HT1080 (cell line): ENCODE measurements around the gene ABHD4. TPM values are rescaled to one million over a fixed set of nuclear protein-coding genes. Genes with fewer than 3 reads are reported as not detected.
"Not testable (repeated sequence)": the region's sequence is repeated elsewhere in the genome, so short reads cannot be mapped to it uniquely, and the experiment has no call there.

ENCODE experiments used
- DNase-seq: peaks from one replicate; pipeline ENCODE4 v3.0.0-alpha.2; 2015; ENCODE audit warnings: low read depth
- total RNA-seq: library from RNA; depleted of rRNA; stranded (reverse); fragments of >200 nt; shearing (Covaris generic); gene quantifications from 2 replicates; pipeline ENCODE4 v1.2.3, GENCODE V29; 2014

Gene ABHD4
- total RNA-seq, 1 experiment from 2014 or later, result 6.9 TPM

DNA sequence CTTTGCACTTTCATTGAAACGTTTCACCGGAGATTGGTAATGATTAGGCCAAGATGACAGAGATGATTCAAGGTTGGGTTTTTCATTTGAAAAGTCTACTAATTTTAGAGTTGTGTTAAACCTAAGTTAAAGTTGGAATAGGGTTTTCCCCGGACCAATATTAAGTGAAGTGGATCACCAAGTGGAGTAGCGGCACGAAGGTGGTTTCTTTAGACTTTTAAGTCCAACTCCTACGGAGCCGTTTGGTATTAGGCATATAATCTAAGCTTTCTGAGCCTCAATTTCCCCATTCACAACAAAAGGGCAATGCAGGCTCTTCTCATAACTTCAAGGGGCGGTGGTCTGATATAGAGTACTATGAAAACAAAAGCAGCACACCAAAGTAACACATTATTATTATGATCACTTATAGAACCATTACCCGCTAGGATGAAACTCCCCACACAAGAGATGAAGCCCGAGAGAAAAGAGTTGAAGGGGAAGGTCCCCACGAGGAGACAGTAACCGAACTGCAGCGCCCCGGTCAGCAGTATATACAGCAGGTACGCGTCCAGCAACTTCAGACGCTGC, 9.5 kb upstream of the ABHD4 start:
- DNase-seq, result no peak

DNA sequence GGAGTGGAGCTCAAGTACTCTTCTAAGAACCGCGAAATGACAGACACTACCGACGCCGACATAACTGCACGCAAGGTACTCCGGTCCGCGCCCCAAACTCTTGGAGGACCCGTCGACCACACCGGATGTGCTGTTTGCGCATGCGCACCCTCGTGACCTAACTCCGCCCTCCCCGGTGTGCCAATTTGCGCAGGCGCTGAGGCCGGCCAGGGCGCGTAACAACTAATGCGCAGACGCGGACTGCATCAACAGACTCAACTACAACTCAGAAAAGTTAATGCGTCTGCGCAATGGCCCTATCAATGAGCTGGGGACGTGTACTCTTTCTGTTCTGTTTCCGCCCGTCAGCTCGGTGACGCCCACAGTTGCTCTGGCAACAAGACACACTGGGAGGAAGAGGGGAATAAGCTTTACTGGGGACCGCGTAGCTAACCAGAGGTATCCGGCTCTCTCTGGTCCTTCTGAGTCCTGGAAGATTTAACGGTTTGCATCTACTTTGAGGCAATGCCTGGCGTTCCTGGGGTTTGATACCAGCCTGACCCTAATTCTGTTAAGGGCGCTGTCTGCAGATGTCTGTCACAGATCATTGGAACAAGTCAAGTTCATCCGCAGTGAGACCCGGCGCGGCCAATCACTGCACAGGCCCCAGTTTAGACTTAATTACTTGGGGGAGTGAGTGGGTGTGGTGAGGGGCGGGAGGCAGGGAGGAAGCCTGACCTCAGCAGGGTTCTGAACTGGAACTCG, 8.8 kb upstream of the ABHD4 start, which contains the start of gene DAD1:
TSS of gene DAD1 (minus strand) at position 129 of the 744 bp plus-strand sequence. CDS start at position 62, 67 bp downstream.
- DNase-seq, result peak; percentile 99

DNA sequence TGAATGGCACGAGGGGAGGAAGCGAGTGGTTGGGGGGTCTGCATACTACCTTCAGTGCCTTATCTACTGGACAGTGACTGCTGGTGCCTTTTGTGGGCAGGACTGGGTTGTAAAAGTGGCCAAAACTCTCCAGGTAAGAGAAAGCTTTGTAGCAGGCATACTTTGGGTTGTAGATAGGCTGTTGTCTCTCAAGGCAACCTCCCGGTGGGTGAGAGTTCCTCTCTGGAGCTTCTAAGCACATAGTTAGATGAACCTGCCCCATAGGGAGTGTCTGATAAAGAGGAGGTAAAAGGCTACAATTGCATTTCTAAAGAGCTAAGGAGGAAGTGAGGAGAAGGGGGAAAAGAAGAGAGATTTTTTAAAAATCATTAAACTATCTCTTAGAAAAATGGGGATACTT, 4.9 kb upstream of the ABHD4 start:
- DNase-seq, result no peak

DNA sequence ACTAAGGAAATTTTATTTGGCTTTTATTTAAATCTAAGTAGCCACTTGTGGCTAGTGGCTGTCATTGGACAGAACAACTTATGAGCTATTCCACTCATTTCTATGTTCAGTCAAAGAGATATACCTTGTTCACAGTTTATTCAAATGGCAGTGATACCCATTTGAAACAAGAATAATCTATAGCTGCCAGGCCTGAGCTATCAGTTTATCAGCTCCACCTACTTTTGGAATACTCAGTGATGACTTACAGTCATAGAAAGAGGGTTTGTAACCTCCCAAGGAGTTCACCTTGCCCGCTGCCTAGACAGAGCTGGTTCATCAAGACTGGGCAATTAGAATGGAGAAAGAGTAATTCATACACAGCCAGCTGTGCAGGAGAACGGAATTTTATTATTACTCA, 4.5 kb upstream of the ABHD4 start:
- DNase-seq, result no peak

DNA sequence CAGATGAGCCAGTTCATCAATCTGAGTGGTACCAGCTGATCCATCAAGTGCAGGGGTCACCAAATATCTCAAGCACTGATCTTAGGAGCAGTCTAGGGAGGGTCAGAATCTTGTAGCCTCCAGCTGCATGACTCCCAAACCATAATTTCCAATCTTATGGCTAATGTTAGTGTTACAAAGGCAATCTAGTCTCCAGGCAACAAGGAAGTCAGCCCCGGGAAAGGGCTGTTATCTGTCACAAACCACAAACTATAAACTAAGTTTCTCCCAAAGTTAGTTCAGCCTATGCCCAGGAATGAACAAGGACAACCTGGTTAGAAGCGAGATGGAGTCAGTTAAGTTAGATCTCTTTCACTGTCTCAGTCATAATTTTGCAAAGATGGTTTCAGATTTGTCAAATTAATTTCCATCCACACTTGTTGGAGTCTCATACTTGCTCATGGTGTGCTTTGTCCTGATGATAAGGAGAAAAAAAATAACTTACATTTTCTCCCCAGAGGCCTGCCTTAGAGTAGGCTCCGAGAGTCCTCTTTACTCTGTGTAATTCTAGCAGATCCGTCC, 3.9 kb upstream of the ABHD4 start:
- DNase-seq, result no peak

DNA sequence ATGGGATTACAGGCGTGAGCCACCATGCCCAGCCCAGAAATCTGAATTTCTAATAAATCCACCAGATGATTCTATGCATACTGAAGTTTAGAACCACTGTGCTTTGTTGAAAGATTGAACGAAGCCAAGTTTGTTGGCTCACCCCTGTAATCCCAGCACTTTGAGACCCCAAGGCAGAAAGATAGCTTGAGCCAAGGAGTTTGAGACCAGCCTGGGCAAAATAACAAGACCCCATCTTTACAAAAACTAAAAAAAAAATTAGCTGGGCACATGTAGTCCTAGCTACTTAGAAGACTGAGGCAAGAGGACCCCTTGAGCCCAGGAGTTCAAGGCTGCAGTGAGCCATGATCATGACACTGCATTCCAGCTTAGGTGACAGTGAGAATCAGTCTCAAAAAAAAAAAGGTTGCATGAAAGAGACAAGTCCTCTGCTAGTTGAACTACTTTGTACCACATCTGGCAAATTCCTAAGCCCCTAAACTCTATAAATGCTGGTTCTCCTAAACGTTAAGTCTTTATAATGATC, 1.7 kb upstream of the ABHD4 start:
- no peak for DNase-seq

DNA sequence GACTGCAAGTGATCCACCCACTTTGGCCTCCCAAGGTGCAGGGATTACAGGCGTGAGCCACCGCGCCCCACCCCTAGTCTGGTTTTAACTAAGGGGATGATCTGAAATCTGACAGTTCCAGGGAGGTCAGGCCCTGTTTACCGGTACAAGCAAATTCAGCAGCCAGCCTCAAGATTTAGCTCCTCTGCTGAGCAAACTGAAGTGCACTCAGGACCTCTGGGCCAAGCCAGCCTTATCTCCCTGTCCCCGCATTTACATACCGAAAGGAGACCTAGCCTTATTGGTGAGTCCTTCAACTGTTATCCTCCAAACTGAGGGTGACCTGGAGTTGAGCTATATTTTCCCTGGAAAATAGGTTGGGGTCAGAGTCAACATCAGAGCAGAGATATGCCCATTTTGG, 835 bp upstream of the ABHD4 start:
- DNase-seq, result no peak

DNA sequence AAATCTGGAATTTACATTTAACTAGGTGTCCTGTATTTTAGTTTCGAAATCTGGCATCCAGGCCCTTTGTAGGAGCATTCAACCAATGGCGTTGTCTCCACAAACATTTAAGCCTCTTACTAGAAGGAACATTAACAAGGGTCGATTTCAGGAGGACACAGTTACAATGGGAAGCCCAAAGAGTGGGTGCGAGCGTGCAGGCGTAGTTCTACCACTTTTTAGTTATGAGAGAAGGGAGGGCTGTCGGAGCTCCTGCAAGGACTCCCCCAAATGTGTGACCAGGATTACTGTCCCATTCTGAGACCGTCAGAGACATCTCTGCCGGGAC, 365 bp upstream of the ABHD4 start:
- no peak for DNase-seq

DNA sequence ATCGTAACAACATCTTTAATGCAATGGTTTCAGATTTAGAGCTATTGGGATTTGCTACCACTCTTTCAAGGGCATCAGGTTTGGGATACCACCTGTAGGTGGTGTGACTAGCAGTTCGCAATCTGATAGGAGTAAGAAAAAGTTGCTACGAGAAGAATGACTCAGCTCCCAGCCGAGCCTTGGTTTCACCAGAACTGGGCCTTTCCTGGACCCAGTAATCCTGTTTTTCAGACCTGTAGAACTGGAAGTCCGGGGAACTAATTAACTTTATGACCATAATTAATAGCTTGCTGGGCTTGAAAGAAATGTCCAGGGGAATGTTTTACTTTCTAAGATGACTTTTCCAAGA, 770 bp downstream of the ABHD4 start:
- DNase-seq, result peak; percentile 45

DNA sequence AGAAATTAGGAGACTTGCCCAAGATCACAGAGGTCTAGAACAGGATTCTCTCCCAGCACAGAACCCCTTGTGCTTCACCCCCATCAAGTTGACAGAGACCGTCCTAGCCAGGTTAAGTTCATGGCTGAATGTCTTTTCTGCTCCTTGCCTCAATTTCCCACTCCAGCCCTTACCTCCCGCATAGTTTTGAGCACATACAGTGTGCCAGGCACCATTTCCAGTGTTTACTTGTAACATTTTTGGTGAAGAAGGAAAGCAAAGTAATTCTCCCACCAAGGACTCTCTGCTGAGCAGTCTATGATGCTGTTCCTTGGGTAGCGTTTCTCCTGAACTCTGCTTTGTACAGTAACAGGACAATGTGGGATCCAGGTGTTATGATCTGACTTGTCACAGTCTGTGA, 1.2 kb downstream of the ABHD4 start:
- DNase-seq, result no peak

DNA sequence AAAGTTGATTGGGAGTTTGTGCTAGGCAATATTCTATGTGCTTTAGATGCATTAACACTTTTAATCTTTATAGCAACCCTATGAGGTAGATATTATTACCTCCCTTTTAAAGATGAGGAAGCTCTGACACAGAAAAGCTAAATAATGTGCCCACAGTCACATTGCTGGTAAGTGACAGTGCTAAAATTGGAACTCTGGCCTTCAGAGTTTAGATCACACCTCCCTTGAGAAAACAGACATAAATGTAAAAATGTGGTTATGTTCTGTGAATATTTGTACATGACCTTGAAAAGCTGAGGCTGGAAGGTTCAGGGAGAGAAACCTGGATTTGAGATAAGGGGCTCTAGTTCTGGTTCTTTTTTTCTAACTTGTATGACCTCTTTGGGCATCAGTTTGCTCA, 1.9 kb downstream of the ABHD4 start:
- no peak for DNase-seq

DNA sequence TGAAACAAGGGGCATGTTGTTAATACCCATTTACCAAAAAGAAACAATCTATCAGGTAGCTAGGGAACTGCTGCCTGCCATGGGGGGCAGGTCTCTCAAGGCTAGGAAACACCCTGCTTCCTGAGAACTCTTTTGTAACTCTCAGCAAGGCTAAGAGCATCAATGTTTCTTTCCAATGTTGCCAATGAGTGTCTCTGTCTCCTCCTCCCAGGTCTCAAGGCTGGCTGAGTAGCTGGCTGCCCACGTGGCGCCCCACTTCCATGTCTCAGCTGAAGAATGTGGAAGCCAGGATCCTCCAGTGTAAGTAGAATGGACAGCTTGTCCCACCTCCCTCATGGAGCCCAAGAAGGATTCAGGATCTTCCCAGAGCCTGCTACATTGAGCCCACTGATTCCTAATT, 3.4 kb downstream of the ABHD4 start:
- no peak for DNase-seq

DNA sequence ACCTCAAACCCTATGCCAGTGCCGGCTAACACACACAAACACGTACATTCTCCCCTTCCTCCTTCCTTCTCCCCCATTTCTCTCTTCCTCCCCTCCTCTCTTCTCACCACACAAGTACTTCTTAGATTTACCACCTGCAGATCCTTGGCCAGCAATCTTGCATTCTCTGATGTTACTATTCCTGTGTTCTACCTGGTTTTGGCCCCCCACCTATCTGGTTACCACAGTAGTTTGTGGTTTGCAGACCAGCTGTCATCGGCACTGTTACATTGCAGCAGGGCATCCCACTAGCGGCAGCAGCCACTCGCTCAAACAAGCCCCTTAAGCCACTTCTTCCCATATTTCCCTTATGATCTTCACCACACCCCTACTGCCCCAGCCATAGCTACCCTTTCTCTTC, 3.9 kb downstream of the ABHD4 start:
- DNase-seq, result no peak

DNA sequence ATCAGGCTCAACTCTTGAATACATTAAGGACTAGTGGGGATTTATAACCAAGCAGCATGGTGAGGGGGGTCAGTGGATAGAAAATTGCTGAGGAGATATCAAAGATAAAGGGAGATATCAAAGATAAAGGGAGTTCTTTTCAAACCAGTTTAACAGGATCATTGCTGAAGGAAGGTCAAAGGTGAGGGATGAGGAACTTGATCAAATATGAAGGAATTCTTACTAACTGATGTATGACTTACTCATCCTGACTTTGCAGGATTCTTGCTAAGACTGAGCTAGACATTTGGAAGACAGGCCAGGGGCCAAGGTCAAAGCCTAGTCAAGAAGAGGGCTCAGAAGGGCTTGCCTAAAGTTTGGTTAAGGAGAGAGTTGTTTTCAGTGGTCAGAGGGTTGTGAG, 4.8 kb downstream of the ABHD4 start:
- DNase-seq, result peak; percentile 36

DNA sequence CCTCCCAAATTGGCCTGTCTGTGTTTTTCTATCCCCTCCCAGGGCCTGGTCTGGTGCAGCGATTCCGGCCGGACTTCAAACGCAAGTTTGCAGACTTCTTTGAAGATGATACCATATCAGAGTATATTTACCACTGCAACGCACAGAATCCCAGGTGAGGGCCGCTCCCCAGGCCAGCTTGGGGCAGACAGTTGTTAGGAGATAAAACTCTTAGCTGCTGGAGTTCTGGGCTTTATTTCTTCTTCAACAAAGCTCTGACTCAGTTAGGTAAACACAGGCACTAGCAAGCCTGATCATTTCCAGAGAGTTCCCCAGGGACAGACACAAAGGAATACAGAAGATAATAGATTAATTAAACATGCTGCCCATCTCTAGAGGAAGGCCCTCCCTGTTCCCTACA, 8.3 kb downstream of the ABHD4 start:
- DNase-seq, result no peak

DNA sequence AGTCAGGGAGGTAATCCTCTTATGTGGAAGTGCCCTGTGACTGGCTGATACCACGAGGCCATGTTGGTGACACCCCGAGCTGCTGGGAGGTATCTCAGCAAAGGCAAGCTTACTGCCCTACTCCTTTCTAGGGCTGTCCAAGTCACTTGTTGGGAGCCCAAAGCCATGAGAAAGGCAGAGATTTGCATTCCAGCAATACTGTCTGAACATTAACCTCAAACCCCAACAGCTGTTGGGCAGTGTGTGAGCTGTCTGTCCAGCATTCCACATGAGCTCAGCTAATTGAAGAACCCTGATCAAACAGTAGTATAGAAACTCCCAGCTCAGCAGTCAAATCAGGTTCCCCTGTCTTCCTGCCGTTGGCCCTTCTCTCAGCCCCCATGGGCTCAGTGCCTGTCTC, 9.2 kb downstream of the ABHD4 start:
- DNase-seq, result no peak

DNA sequence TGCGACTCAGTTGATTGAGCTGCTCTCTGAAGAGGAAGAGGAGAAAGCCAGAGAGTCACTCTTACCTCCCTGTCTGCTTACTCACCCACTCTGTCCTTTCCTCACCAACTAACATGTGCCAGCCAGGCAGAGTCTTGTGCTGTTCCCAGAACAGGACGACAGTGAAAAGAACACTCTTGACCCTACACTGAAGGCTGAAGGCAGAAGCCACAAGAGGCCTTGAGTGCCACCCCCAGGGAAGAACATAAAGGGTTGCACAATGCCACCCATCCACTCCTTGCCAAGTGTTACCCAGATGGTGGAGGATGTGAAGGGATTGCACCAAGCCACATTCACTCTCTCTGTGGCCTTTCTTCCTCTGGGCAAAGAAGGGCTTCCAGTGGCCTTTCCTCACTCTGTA, 12.8 kb downstream of the ABHD4 start:
- no peak for DNase-seq

DNA sequence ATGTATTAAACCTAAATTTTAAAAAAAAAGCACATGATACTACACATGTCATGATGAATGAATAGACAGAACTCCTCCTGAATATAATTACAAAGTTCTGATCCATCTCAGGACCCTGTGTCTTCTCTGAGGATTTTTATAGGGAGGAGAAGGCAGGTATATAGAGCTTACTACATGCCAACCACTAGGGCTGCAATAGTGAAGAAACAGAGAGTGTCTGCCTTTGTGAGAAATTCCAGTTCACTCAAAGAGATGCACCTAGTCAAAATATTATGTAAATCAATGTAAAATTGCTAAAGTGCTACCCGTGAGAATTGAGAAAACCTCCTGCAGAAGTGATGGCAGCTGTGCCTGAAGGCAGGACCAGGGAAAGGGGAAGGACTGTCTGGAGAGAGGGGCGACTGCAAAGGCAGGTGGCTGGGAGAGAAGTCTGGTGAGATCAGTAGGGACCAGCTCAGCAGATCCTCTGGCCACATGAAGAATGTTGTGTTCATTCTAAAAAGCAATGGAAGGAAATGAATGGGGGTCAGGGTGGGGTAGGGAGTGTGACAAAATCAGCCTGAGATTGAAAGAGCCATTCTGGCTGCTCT, 15.1 kb downstream of the ABHD4 start:
- no peak for DNase-seq

DNA sequence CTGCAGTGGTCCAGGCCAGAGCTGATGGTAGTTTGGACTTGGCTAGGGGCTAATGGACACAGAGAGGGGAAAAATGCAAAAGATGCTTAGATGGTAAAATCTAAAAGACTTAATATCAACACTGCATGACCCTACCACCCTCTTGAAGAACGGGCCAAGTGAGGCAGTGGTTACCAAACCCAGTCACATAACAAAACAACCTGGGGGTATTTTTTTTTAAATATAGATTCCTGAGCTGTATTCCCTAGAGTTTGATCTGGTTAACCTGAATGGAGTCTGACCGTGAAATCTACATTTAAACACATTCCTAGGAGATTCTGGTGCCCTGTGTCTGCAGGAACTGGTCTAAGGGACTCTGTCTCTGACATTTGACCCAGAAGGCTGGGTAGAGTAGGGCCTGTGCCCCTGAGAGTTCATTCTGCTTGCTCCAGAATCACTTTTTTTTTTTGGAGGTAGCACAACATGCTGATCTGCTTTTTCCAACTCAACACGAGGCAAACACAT, 15.7 kb downstream of the ABHD4 start:
- DNase-seq, result no peak

DNA sequence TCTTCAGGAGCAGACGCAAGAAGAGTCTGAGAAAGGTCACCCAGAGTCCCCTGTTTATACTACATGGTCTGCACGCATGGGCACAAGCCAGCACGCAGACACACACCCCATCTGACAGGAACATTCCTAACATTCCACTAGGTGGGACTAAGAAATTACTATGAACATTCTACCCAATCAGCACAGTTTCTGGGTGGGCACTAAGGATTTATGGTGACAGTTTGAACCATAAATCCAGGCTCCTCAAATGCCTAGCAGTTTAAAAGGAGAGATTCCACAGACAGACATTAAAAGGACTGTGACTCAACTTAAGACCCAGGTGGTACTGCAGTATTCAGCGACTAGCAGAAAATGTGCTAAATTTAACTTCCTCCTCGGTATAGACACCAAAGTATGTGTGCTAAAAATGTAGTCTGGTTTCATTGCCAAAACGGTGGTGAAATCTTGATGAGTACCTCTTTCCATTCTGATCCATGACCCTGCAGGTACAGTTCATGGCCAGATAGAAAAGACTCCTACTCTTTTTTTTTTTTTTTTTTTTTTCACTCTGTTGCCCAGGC, 16.2 kb downstream of the ABHD4 start:
- peak; percentile 96 for DNase-seq

DNA sequence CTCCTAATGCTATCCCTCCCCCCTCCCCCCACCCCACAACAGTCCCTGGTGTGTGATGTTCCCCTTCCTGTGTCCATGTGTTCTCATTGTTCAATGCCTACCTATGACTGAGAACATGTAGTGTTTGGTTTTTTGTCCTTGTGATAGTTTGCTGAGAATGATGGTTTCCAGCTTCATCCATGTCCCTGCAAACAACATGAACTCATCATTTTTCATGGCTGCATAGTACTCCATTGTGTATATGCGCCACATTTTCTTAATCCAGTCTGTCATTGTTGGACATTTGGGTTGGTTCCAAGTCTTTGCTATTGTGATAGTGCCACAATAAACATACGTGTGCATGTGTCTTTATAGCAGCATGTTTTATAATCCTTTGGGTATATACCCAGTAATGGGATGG, 17.7 kb downstream of the ABHD4 start:
- DNase-seq, result not testable (repeated sequence)

DNA sequence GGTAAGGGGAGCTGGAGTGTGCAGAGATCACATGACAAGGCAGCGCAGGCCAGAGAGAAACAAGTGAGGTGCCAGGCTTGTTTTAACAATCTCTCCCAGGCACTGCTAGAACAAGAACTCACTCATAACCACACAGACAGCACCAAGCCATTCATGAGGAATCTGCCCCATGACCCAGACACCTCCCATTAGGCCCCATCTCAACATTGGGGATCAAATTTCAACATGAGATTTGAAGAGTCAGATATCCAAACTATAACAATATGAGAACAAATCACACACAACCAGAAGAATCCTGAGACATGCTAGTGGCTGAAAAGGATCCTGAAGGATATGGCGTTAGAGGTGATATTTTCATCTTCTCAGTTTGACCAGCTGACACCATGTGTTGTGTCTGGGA, 24.2 kb downstream of the ABHD4 start:
- no peak for DNase-seq
